ENCODE results near the gene TSNAX.

DNA sequence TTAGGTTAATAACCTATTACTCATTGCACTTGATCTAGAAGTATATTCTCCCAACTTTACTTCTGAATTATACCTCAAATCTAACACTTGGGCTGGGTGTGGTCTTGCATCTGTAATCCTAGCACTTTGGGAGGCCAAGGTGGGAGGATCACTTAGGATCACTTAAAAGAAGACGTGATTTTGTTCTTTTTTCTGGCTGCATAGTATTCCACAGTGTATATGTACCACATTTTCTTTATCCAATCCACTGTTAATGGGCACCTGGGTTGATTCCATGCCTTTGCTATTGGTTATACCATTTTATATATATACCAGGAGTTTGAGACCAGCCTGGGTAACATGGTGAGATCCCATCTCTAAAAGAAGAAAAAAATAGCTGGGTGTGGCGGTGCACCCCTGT lies 48.5 kb upstream of the TSNAX start:
- TF ChIP-seq, protein P1, sequence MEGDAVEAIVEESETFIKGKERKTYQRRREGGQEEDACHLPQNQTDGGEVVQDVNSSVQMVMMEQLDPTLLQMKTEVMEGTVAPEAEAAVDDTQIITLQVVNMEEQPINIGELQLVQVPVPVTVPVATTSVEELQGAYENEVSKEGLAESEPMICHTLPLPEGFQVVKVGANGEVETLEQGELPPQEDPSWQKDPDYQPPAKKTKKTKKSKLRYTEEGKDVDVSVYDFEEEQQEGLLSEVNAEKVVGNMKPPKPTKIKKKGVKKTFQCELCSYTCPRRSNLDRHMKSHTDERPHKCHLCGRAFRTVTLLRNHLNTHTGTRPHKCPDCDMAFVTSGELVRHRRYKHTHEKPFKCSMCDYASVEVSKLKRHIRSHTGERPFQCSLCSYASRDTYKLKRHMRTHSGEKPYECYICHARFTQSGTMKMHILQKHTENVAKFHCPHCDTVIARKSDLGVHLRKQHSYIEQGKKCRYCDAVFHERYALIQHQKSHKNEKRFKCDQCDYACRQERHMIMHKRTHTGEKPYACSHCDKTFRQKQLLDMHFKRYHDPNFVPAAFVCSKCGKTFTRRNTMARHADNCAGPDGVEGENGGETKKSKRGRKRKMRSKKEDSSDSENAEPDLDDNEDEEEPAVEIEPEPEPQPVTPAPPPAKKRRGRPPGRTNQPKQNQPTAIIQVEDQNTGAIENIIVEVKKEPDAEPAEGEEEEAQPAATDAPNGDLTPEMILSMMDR (conservative IDR thresholded peaks at IDR 0.05; ENCODE audit: low read depth, low read length), result no peak
- TF ChIP-seq EZH2 (IDR thresholded peaks at IDR 0.05; ENCODE audit: borderline replicate concordance, low read depth, low read length, poor library complexity, severe bottlenecking), result no peak
